ENCODE results near the gene AKAP8L.
"Not testable (repeated sequence)": the region's sequence is repeated elsewhere in the genome, so short reads cannot be mapped to it uniquely, and the experiment has no call there.

AKAP8L gene

GRCh38 chr19:15354566-15355296, 64.1 kb downstream of the AKAP8L start:
- no peak overlapping the region for H3K4me3 ChIP-seq (ENCODE audit: control insufficient read depth, low read depth, low read length)
- DNase-seq (ENCODE audit: low read depth): no peak
- no peak for TF ChIP-seq CTCF (conservative IDR thresholded peaks at IDR 0.05; ENCODE audit: control insufficient read depth, insufficient read depth, low read depth, low read length)

GRCh38 chr19:15353908-15354307, 64.9 kb downstream of the AKAP8L start:
- DNase-seq (ENCODE audit: low read depth): no peak
- no peak overlapping the region for H3K4me3 ChIP-seq (ENCODE audit: control insufficient read depth, low read depth, low read length)
- TF ChIP-seq CTCF (conservative IDR thresholded peaks at IDR 0.05; ENCODE audit: control insufficient read depth, insufficient read depth, low read depth, low read length): no peak

GRCh38 chr19:15352535-15352934, 66.3 kb downstream of the AKAP8L start:
- DNase-seq (ENCODE audit: low read depth); H3K4me3 ChIP-seq (ENCODE audit: control insufficient read depth, low read depth, low read length): not testable (repeated sequence)

- H3K4me3 ChIP-seq (ENCODE audit: control insufficient read depth, low read depth, low read length); DNase-seq (ENCODE audit: low read depth): not testable (repeated sequence)
Observed at GRCh38 chr19:15341328-15341727, 77.5 kb downstream of the AKAP8L start.

GRCh38 chr19:15340086-15340485, 78.7 kb downstream of the AKAP8L start:
- H3K4me3 ChIP-seq (ENCODE audit: control insufficient read depth, low read depth, low read length): no peak overlapping the region
- no peak for TF ChIP-seq CTCF (conservative IDR thresholded peaks at IDR 0.05; ENCODE audit: control insufficient read depth, insufficient read depth, low read depth, low read length)
- no peak for DNase-seq (ENCODE audit: low read depth)

- H3K4me3 ChIP-seq (ENCODE audit: control insufficient read depth, low read depth, low read length): no peak overlapping the region
- no peak for TF ChIP-seq CTCF (conservative IDR thresholded peaks at IDR 0.05; ENCODE audit: control insufficient read depth, insufficient read depth, low read depth, low read length)
- DNase-seq (ENCODE audit: low read depth): peak; percentile 70
Observed at GRCh38 chr19:15337202-15337601, 81.6 kb downstream of the AKAP8L start.

- DNase-seq (ENCODE audit: low read depth); H3K4me3 ChIP-seq (ENCODE audit: control insufficient read depth, low read depth, low read length): not testable (repeated sequence)
Observed at GRCh38 chr19:15335992-15336391, 82.8 kb downstream of the AKAP8L start.

- TF ChIP-seq CTCF (conservative IDR thresholded peaks at IDR 0.05; ENCODE audit: control insufficient read depth, insufficient read depth, low read depth, low read length): no peak
- DNase-seq (ENCODE audit: low read depth): peak; percentile 36
Observed at GRCh38 chr19:15332311-15332996, 86.3 kb downstream of the AKAP8L start, which contains the start of gene BRD4. Gene BRD4, minus strand, starts transcription at chr19:15332539. Its CDS starts 59,440 bp downstream, at chr19:15273099.

More at GRCh38 chr19:15332311-15332996, 86.3 kb downstream of the AKAP8L start, which contains the start of gene BRD4:
- peak within 1 kb of the TSS; percentile 90 for H3K4me3 ChIP-seq (ENCODE audit: control insufficient read depth, low read depth, low read length)
